K562 (cell line): ENCODE measurements around the gene TLCD4. TPM values are rescaled to one million over a fixed set of nuclear protein-coding genes. Genes with fewer than 3 reads are reported as not detected.

Source experiments
- ATAC-seq: fragments of 200-7000 bp; cut with Tn5 transposase; 3 replicates; pipeline ENCODE4 v1.9.1; 2020; ENCODE audit warnings: moderate library complexity
- BruUV-seq: library from RNA; stranded (reverse); fragments of 400-500 nt; replicated peaks from 2 replicates; lab custom pipeline; 2021; lab: Mats Ljungman, UMichigan
- CTCF ChIA-PET: fragments of 300-600 bp; formaldehyde crosslinking; extraction: SDS; loops from one replicate; lab custom pipeline; 2021; ENCODE audit warnings: low intra/inter-chr PET ratio; lab: Yijun Ruan, JAX
- POLR2A ChIA-PET: fragments of 300-600, 350-650 bp; sonication (Branson Sonifier 250); formaldehyde crosslinking; extraction: SDS; loops from one replicate; lab custom pipeline; 2021; ENCODE audit warnings: antibody characterized with exemption, inconsistent platforms; lab: Yijun Ruan, JAX
- DNase-seq, 4 experiments: peaks; one replicate each; pipeline versions ENCODE4 v3.0.0 to v3.0.0-alpha.2; 2011 to 2018; ENCODE audit warnings: low spot score in 3 of 4, mixed read lengths in 3 of 4; ENCODE audit errors: extremely low read depth in 1 of 4
- FAIRE-seq: peaks from 2 replicates; lab custom pipeline; 2011; peaks lifted over from hg19 to GRCh38; lab: Jason Lieb, UNC
- H2AFZ ChIP-seq: 2 replicates; pipeline ENCODE4 v1.6.0; 2011; ENCODE audit warnings: low read depth, low read length, control low read depth, inconsistent platforms
- H3K27ac ChIP-seq: fragments of 200-600 bp; 3 replicates; pipeline ENCODE4 v1.8.0; 2011; ENCODE audit warnings: low read depth, mild to moderate bottlenecking, control low read depth, inconsistent platforms, low read length, moderate library complexity, mixed read lengths; ENCODE audit errors: extremely low read depth
- H3K27me3 ChIP-seq, 2 experiments: fragments of 300-600 bp in 1 of 2; 2 replicates in 1 of 2; 3 replicates in 1 of 2; pipeline versions ENCODE4 v1.6.0 to v1.8.0; 2011; ENCODE audit warnings: inconsistent platforms in 2 of 2, low read length in 2 of 2, mild to moderate bottlenecking in 1 of 2, mixed read lengths in 1 of 2, moderate library complexity in 1 of 2; ENCODE audit not compliant: control insufficient read depth in 2 of 2, insufficient read depth in 2 of 2
- H3K36me3 ChIP-seq: fragments of 300-600 bp; 3 replicates; pipeline ENCODE4 v1.8.0; 2011; ENCODE audit warnings: mild to moderate bottlenecking, low read length, inconsistent platforms; ENCODE audit not compliant: control insufficient read depth, insufficient read depth
- H3K4me1 ChIP-seq, 2 experiments: fragments of 200-600 bp in 1 of 2; replicated peaks in 1 of 2; 2 replicates in 1 of 2; 3 replicates in 1 of 2; pipeline versions ENCODE4 v1.5.1 to v1.8.0; 2011; ENCODE audit warnings: inconsistent platforms in 2 of 2, low read length in 2 of 2, mild to moderate bottlenecking in 1 of 2, mixed read lengths in 1 of 2, moderate library complexity in 1 of 2; ENCODE audit not compliant: control insufficient read depth in 2 of 2, insufficient read depth in 2 of 2
- H3K4me2 ChIP-seq: 2 replicates; pipeline ENCODE4 v1.6.1; 2011; ENCODE audit warnings: low read length, control low read depth, inconsistent platforms, mixed read lengths; ENCODE audit not compliant: insufficient read depth
- H3K4me3 ChIP-seq: fragments of 200-600 bp; sonication (generic), shearing (Covaris generic); 2 replicates; pipeline ENCODE4 v1.5.1; 2016; ENCODE audit warnings: control low read depth, inconsistent platforms
- H3K79me2 ChIP-seq: fragments of 200-600 bp; 3 replicates; pipeline ENCODE4 v1.8.0; 2011; ENCODE audit warnings: low read length, inconsistent platforms; ENCODE audit not compliant: control insufficient read depth, insufficient read depth
- H3K9ac ChIP-seq, 2 experiments: 2 replicates each; pipeline versions ENCODE4 v1.6.0 to v1.6.1; 2011; ENCODE audit warnings: low read depth in 2 of 2, low read length in 2 of 2, control low read depth in 1 of 2, inconsistent platforms in 1 of 2, mild to moderate bottlenecking in 1 of 2, mixed read lengths in 1 of 2; ENCODE audit not compliant: insufficient read depth in 1 of 2
- H3K9me1 ChIP-seq: one replicate; pipeline ENCODE4 v1.6.0; 2011; ENCODE audit warnings: inconsistent platforms, mild to moderate bottlenecking, low read length, moderate library complexity; ENCODE audit not compliant: control insufficient read depth, insufficient read depth
- H3K9me3 ChIP-seq: replicated peaks from 2 replicates; pipeline ENCODE4 v1.5.1; 2011; ENCODE audit warnings: low read depth, low read length, inconsistent platforms; ENCODE audit not compliant: control insufficient read depth, insufficient read depth
- H4K20me1 ChIP-seq: replicated peaks from 2 replicates; pipeline ENCODE4 v1.6.1; 2011; ENCODE audit warnings: low read length, inconsistent platforms, mixed read lengths; ENCODE audit not compliant: control insufficient read depth, insufficient read depth
- BCOR ChIP-seq: fragments of 450-650 bp; IDR thresholded peaks from 2 replicates; pipeline ENCODE4 v1.6.1; 2016
- C11orf30 ChIP-seq: fragments of 450-650 bp; IDR thresholded peaks from 2 replicates; pipeline ENCODE4 v1.6.1; 2016; ENCODE audit warnings: low read depth, mild to moderate bottlenecking
- CBFA2T2 ChIP-seq: fragments of 450-650 bp; conservative IDR thresholded peaks from 2 replicates; pipeline ENCODE4 v1.6.1; 2017; ENCODE audit warnings: mild to moderate bottlenecking
- CEBPG ChIP-seq, 3 experiments: fragments of 200-800 bp in 1 of 3; sonication (Bioruptor generic) in 1 of 3; sonication (generic) in 1 of 3; formaldehyde crosslinking in 1 of 3; IDR thresholded peaks in 2 of 3; conservative IDR thresholded peaks in 1 of 3; 2 replicates each; pipeline versions ENCODE4 v1.6.1 to v1.8.0; 2016 to 2022; ENCODE audit warnings: missing compliant biosample characterization in 2 of 3, missing genetic modification characterization in 2 of 3, mild to moderate bottlenecking in 1 of 3, missing genetic modification reagents in 1 of 3
- DPF2 ChIP-seq: fragments of 450-650 bp; IDR thresholded peaks from 2 replicates; pipeline ENCODE4 v1.6.1; 2016
- HMG20A ChIP-seq: fragments of 450-650 bp; formaldehyde crosslinking; conservative IDR thresholded peaks from 2 replicates; pipeline ENCODE4 v1.4.0; 2020; ENCODE audit warnings: mild to moderate bottlenecking, mixed read lengths
- HNRNPK ChIP-seq: fragments of 200-400 bp; formaldehyde crosslinking; IDR thresholded peaks from one replicate; pipeline ENCODE4 v1.6.1; 2018; ENCODE audit warnings: mild to moderate bottlenecking, low read depth, low read length; ENCODE audit not compliant: poor library complexity, severe bottlenecking
- HNRNPL ChIP-seq: fragments of 200-400 bp; formaldehyde crosslinking; IDR thresholded peaks from 2 replicates; pipeline ENCODE4 v1.6.1; 2017; ENCODE audit warnings: low read depth, mild to moderate bottlenecking, low read length
- IRF1 ChIP-seq: sonication (generic); formaldehyde crosslinking; IDR thresholded peaks from 2 replicates; pipeline ENCODE4 v1.8.0; 2022; ENCODE audit warnings: missing genetic modification reagents, mild to moderate bottlenecking, borderline replicate concordance
- MAFF ChIP-seq: IDR thresholded peaks from 2 replicates; pipeline ENCODE4 v1.6.1; 2012; ENCODE audit warnings: low read length, improper control_type of control experiment
- RBM39 ChIP-seq: fragments of 200-400 bp; formaldehyde crosslinking; optimal IDR thresholded peaks from 2 replicates; pipeline ENCODE3; 2018; ENCODE audit warnings: low read depth, low read length
- SOX6 ChIP-seq: fragments of 450-650 bp; IDR thresholded peaks from 2 replicates; pipeline ENCODE4 v1.6.1; 2014; ENCODE audit warnings: mild to moderate bottlenecking
- ZKSCAN3 ChIP-seq: fragments of 250-450 bp; sonication (Bioruptor Pico); IDR thresholded peaks from 2 replicates; pipeline ENCODE4 v1.4.0; 2020
- ZNF134 ChIP-seq: fragments of 250-450 bp; sonication (Bioruptor Pico); conservative IDR thresholded peaks from 2 replicates; pipeline ENCODE4 v1.4.0; 2020
- ZNF212 ChIP-seq: fragments of 450-650 bp; formaldehyde crosslinking; IDR thresholded peaks from 2 replicates; pipeline ENCODE4 v1.4.0; 2020; ENCODE audit warnings: mild to moderate bottlenecking
- ZNF316 ChIP-seq: fragments of 450-650 bp; IDR thresholded peaks from 2 replicates; pipeline ENCODE4 v1.6.1; 2016
- WGBS: fragments of 100-300 bp; shearing (Covaris generic); methylation state at CpG from one replicate; pipeline ENCODE4 v1.1.6; 2016; ENCODE audit warnings: low coverage, mixed read lengths; ENCODE audit not compliant: insufficient coverage; ENCODE audit errors: missing lambda C conversion rate; 5-methylcytosine and 5-hydroxymethylcytosine counted together
- in situ Hi-C: fragments of 300-500 bp; cut with MboI; formaldehyde crosslinking; loops from 4 replicates; pipeline ENCODE4 v1.15.0; 2018; ENCODE audit warnings: inconsistent platforms, mixed read lengths
- intact Hi-C: fragments of 100-400 bp; cut with micrococcal nuclease; formaldehyde crosslinking; loops from 2 replicates; pipeline ENCODE4 v1.14.2; 2022
- polyA plus RNA-seq, 8 experiments: library from polyadenylated mRNA; depleted of rRNA in 4 of 8; stranded (reverse) in 5 of 8; unstranded in 3 of 8; fragments of >200 nt; fragmentation: Nextera tagmentation in 2 of 8; fragmentation: Illumina TruSeq in 1 of 8; extraction: Ambion mirVana in 2 of 8; extraction: Trizol in 1 of 8; gene quantifications; 2 replicates each; pipeline versions ENCODE4 v1.2.1 to v1.2.3, GENCODE V29; 2011 to 2014; ENCODE audit warnings: inconsistent platforms in 1 of 8, missing spikeins in 1 of 8
- total RNA-seq, 7 experiments: library from RNA; depleted of rRNA in 6 of 7; stranded (reverse); fragments of >200 nt in 6 of 7; fragmentation: Illumina TruSeq in 2 of 7; extraction: Trizol in 2 of 7; gene quantifications; 2 replicates each; pipeline versions ENCODE4 v1.2.1 to v1.2.3, GENCODE V29; 2011 to 2021; ENCODE audit warnings: low replicate concordance in 1 of 7
- TF ChIP-seq, protein P1 (sequence below): fragments of 250-450 bp; sonication (Bioruptor Pico); IDR thresholded peaks from 2 replicates; pipeline ENCODE4 v1.8.0; 2022; ENCODE audit warnings: inconsistent platforms

TLCD4 gene
- total and polyA plus RNA-seq, 9 of the 15 experiments (the other 6 are each of a cell fraction or from before 2014, with no cell fraction given) = 3.5 to 19.8 (median 7.6) TPM

DNA sequence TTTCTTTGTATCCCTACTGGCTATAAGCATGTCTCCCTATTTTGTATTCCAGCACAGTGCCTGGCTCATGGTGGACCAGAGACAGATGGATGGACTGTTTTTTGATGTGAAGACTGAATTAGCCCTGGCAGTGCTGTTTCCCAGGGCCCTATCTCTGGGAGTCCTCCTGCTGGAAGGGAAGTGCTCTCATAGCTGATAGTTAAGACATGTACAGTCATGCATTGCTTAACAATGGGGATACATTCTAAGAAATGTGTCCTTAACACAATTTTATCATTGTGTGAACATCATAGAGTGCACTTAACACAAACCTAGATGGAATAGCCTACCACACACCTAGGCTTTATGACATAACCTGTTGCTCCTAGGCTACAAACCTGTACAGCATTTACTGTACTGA is 21.1 kb downstream of the TLCD4 start (continued):
- TF ChIP-seq MAFF = peak; percentile 52
- TF ChIP-seq SOX6 = peak; percentile 59; the same call in 1 of the 2 replicates
- no peak for TF ChIP-seq RBM39
- TF ChIP-seq CBFA2T2 = 0 out of 2 replicates have a peak, but pooled peaks have one; percentile 7
- TF ChIP-seq BCOR = no peak
- TF ChIP-seq ZNF316 = 0 out of 2 replicates have a peak, but pooled peaks have one; percentile 48
- TF ChIP-seq DPF2 = peak; percentile 45; the same call in 1 of the 2 replicates
- no peak for TF ChIP-seq ZNF212
- no peak for TF ChIP-seq CEBPG (CRISPR knock-in tag; IDR thresholded peaks at IDR 0.05)
- peak in 1 of 2 experiments; percentile 66; a peak in 2 of 4 replicates for TF ChIP-seq CEBPG (tag; conservative IDR thresholded peaks at IDR 0.05 in 1 of 2, IDR thresholded peaks at IDR 0.05 in 1 of 2)
- TF ChIP-seq IRF1 = no peak

GRCh38 chr1:95139039-95139438 is 21.9 kb downstream of the TLCD4 start:
- Histone ChIP-seq H3K4me3 (no peak overlapping the region), H3K4me2 (no peak overlapping the region), H3K27me3 (no peaks in the 10 kb centered on the region), H3K9me3 (no peaks in the 10 kb centered on the region), H3K4me1 (peaks cover 0 to 8% of the 10 kb centered on the region in 2 experiments; a peak in 2 of 5 replicates), H3K79me2 (peaks cover 62% of the 10 kb centered on the region), H3K27ac (no peak overlapping the region), H4K20me1 (peaks cover 6% of the 10 kb centered on the region), H3K9me1 (no peaks in the 10 kb centered on the region), H3K36me3 (peaks cover 10% of the 10 kb centered on the region; the same call in 2 of the 3 replicates)
- peak; percentile 16; the same call in 2 of the 3 replicates for ATAC-seq
- DNase-seq = no peak
- no TSS peak for BruUV-seq
- POLR2A ChIA-PET = interaction anchor here (0.6 to 2.5 kb wide), 3 partner anchors 11 to 77 kb away, joined by 3 to 7 read pairs (median 4); no protein-coding TSS in a partner anchor
- WGBS = 83% methylated on average over 1 of the region's 1 CpG
- no peak for FAIRE-seq
- intact Hi-C loops = no loop called here
- CTCF ChIA-PET = no interaction called here
- TF ChIP-seq HMG20A (CRISPR knock-in tag) (no peak), ZNF134 (CRISPR knock-in tag) (no peak), C11orf30 (no peak), HNRNPL (no peak), HNRNPK (no peak), ZKSCAN3 (CRISPR knock-in tag) (no peak)
- TF ChIP-seq, protein P1, sequence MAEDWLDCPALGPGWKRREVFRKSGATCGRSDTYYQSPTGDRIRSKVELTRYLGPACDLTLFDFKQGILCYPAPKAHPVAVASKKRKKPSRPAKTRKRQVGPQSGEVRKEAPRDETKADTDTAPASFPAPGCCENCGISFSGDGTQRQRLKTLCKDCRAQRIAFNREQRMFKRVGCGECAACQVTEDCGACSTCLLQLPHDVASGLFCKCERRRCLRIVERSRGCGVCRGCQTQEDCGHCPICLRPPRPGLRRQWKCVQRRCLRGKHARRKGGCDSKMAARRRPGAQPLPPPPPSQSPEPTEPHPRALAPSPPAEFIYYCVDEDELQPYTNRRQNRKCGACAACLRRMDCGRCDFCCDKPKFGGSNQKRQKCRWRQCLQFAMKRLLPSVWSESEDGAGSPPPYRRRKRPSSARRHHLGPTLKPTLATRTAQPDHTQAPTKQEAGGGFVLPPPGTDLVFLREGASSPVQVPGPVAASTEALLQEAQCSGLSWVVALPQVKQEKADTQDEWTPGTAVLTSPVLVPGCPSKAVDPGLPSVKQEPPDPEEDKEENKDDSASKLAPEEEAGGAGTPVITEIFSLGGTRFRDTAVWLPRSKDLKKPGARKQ (CRISPR knock-in tag) = no peak
- TF ChIP-seq, all 486 proteins: peak for 0
- in situ Hi-C loops = no loop called here
- Histone ChIP-seq H3K9ac (no peak overlapping the region), H2AFZ (no peak overlapping the region)
